ENCODE results near the gene SFXN3. TPM values are rescaled to one million over a fixed set of nuclear protein-coding genes. Genes with fewer than 3 reads are reported as not detected.

The SFXN3 gene
- total and polyA plus RNA-seq, 8 donors: 20.8 to 79.0 (median 24.1) TPM

- H3K9me3 ChIP-seq: no peaks in the 10 kb centered on the region
- peaks cover 3 to 30% of the 10 kb centered on the region in 2 donors for H3K36me3 ChIP-seq
- peak overlapping the region; percentile 54 to 90 for H3K4me3 ChIP-seq
- intact Hi-C loops (cut with DNase I): no loop called here
- ATAC-seq: no peak
- no peaks in the 10 kb centered on the region for H3K27me3 ChIP-seq
- TF ChIP-seq CTCF (IDR thresholded peaks at IDR 0.05): no peak
- peak overlapping the region; percentile 94 to 100 for H3K27ac ChIP-seq
- peak in 1 of 4 donors; percentile 46 for DNase-seq
- H3K4me1 ChIP-seq: peaks cover 28 to 52% of the 10 kb centered on the region in 2 donors
Observed at GRCh38 chr10:101000127-101000914, 30.7 kb upstream of the SFXN3 start.

- no peaks in the 10 kb centered on the region for H3K27me3 ChIP-seq
- DNase-seq: peak; percentile 79 to 94 (median 86)
- peak overlapping the region; percentile 54 to 90 for H3K4me3 ChIP-seq
- ATAC-seq: peak; percentile 14
- intact Hi-C loops (cut with DNase I): no loop called here
- H3K4me1 ChIP-seq: peaks cover 28 to 52% of the 10 kb centered on the region in 2 donors
- peak overlapping the region; percentile 94 to 100 for H3K27ac ChIP-seq
- H3K36me3 ChIP-seq: peaks cover 3 to 38% of the 10 kb centered on the region in 2 donors
- TF ChIP-seq CTCF (IDR thresholded peaks at IDR 0.05): no peak
- H3K9me3 ChIP-seq: no peaks in the 10 kb centered on the region
Observed at GRCh38 chr10:101000915-101001658, 29.9 kb upstream of the SFXN3 start.

GRCh38 chr10:101001659-101002035, 29.4 kb upstream of the SFXN3 start:
- ATAC-seq (no peak), DNase-seq (peak in 1 of 4 donors; percentile 2)
- peaks cover 24 to 46% of the 10 kb centered on the region in 2 donors for H3K4me1 ChIP-seq
- H3K27ac ChIP-seq: peak overlapping the region; percentile 94 to 100
- H3K9me3 ChIP-seq: no peaks in the 10 kb centered on the region
- peak overlapping the region in 1 of 2 donors; percentile 90 for H3K4me3 ChIP-seq
- TF ChIP-seq CTCF (IDR thresholded peaks at IDR 0.05): no peak
- intact Hi-C loops (cut with DNase I): no loop called here
- H3K27me3 ChIP-seq: no peaks in the 10 kb centered on the region
- H3K36me3 ChIP-seq: peaks cover 3 to 43% of the 10 kb centered on the region in 2 donors

- no peak for TF ChIP-seq CTCF (IDR thresholded peaks at IDR 0.05)
- Histone ChIP-seq H3K4me3 (no peak overlapping the region), H3K4me1 (peaks cover 22 to 47% of the 10 kb centered on the region in 2 donors), H3K27ac (peak overlapping the region; percentile 94 to 100), H3K9me3 (no peaks in the 10 kb centered on the region), H3K36me3 (peaks cover 3 to 52% of the 10 kb centered on the region in 2 donors), H3K27me3 (no peaks in the 10 kb centered on the region)
- ATAC-seq: no peak
- DNase-seq: peak in 1 of 4 donors; percentile 61
- intact Hi-C loops (cut with DNase I): no loop called here
Observed at GRCh38 chr10:101002456-101002855, 28.6 kb upstream of the SFXN3 start.

- Histone ChIP-seq H3K27ac (no peak overlapping the region), H3K36me3 (peaks cover 3 to 52% of the 10 kb centered on the region in 2 donors), H3K27me3 (no peaks in the 10 kb centered on the region), H3K4me3 (no peak overlapping the region), H3K4me1 (peaks cover 22 to 40% of the 10 kb centered on the region in 2 donors), H3K9me3 (no peaks in the 10 kb centered on the region)
- intact Hi-C loops (cut with DNase I): no loop called here
- DNase-seq (peak in 1 of 4 donors; percentile 76), ATAC-seq (no peak)
- TF ChIP-seq CTCF (IDR thresholded peaks at IDR 0.05): no peak
Observed at GRCh38 chr10:101003639-101004206, 27.3 kb upstream of the SFXN3 start.

Data from left lung (tissue), 10 donors.